Neural cell (in vitro differentiated cells): Measurements from ENCODE around the gene NSMCE1. TPM values are rescaled to one million over a fixed set of nuclear protein-coding genes. Genes with fewer than 3 reads are reported as not detected.

Experiments used
- H2AFZ ChIP-seq: fragments of 200-600, 300-800 bp; sonication (generic), shearing (Covaris generic); 2 replicates; pipeline ENCODE4 v1.6.0; 2014; ENCODE audit warnings: low read depth, mild to moderate bottlenecking, antibody characterized with exemption, low read length, moderate library complexity
- H3F3A ChIP-seq: fragments of 200-600 bp; shearing (Covaris generic); 2 replicates; pipeline ENCODE4 v1.6.1; 2016; ENCODE audit warnings: mild to moderate bottlenecking, moderate library complexity, mixed read lengths, antibody characterized with exemption, low read length; ENCODE audit not compliant: insufficient read depth, poor library complexity, severe bottlenecking
- H3K27ac ChIP-seq: fragments of 200-600, 300-800 bp; sonication (generic), shearing (Covaris generic); 2 replicates; pipeline ENCODE4 v1.5.1; 2014; ENCODE audit warnings: mild to moderate bottlenecking, low read length, moderate library complexity
- H3K27me3 ChIP-seq: fragments of 300-800, 200-600 bp; sonication (generic), shearing (Covaris generic); 2 replicates; pipeline ENCODE4 v1.6.0; 2014; ENCODE audit warnings: mild to moderate bottlenecking, low read depth, low read length, moderate library complexity; ENCODE audit not compliant: insufficient read depth
- H3K36me3 ChIP-seq: fragments of 300-800, 200-600 bp; sonication (generic), shearing (Covaris generic); 2 replicates; pipeline ENCODE4 v1.5.1; 2014; ENCODE audit warnings: mild to moderate bottlenecking, antibody characterized with exemption, low read length, moderate library complexity; ENCODE audit not compliant: insufficient read depth
- H3K4me2 ChIP-seq: fragments of 300-800, 200-600 bp; sonication (generic), shearing (Covaris generic); 2 replicates; pipeline ENCODE4 v1.6.0; 2014; ENCODE audit warnings: mild to moderate bottlenecking, low read length
- H3K4me3 ChIP-seq: fragments of 300-800, 200-600 bp; sonication (generic), shearing (Covaris generic); 2 replicates; pipeline ENCODE4 v1.5.1; 2014; ENCODE audit warnings: mild to moderate bottlenecking, low read length, moderate library complexity
- H3K79me2 ChIP-seq: fragments of 200-600 bp; shearing (Covaris generic); replicated peaks from 2 replicates; pipeline ENCODE4 v1.6.0; 2014; ENCODE audit warnings: mild to moderate bottlenecking, low read length, moderate library complexity; ENCODE audit not compliant: insufficient read depth
- H3K9ac ChIP-seq: fragments of 300-800, 200-600 bp; sonication (generic), shearing (Covaris generic); 2 replicates; pipeline ENCODE4 v1.6.1; 2016; ENCODE audit warnings: mild to moderate bottlenecking, low read length, mixed read lengths
- H3K9me2 ChIP-seq: fragments of 200-600 bp; shearing (Covaris generic); 2 replicates; pipeline ENCODE4 v1.6.1; 2016; ENCODE audit warnings: mild to moderate bottlenecking, low read length, mixed read lengths; ENCODE audit not compliant: insufficient read depth
- H3K9me3 ChIP-seq: fragments of 200-600, 300-800 bp; sonication (generic), shearing (Covaris generic); 2 replicates; pipeline ENCODE4 v1.6.1; 2016; ENCODE audit warnings: mild to moderate bottlenecking, mixed run types, low read length, moderate library complexity, mixed read lengths
- H4K20me1 ChIP-seq: fragments of 200-600 bp; shearing (Covaris generic); 2 replicates; pipeline ENCODE4 v1.6.1; 2016; ENCODE audit warnings: mild to moderate bottlenecking, mixed run types; ENCODE audit not compliant: insufficient read depth
- CTCF ChIP-seq: fragments of 450-650 bp; IDR thresholded peaks from 2 replicates; pipeline ENCODE4 v1.5.1; 2014; ENCODE audit warnings: antibody characterized with exemption, mild to moderate bottlenecking, moderate library complexity; ENCODE audit not compliant: poor library complexity, severe bottlenecking
- EP300 ChIP-seq: fragments of 450-650 bp; conservative IDR thresholded peaks from 2 replicates; pipeline ENCODE4 v1.6.1; 2014; ENCODE audit warnings: antibody characterized with exemption, mild to moderate bottlenecking, moderate library complexity; ENCODE audit not compliant: poor library complexity, severe bottlenecking
- EZH2 ChIP-seq: fragments of 200-600, 300-800 bp; shearing (Covaris generic), sonication (generic); IDR thresholded peaks from 2 replicates; pipeline ENCODE4 v1.6.1; 2014; ENCODE audit warnings: antibody characterized with exemption, low read length, borderline replicate concordance, mild to moderate bottlenecking; ENCODE audit not compliant: insufficient read depth, poor library complexity, severe bottlenecking
- MXI1 ChIP-seq: fragments of 450-650 bp; conservative IDR thresholded peaks from 2 replicates; pipeline ENCODE4 v1.6.1; 2014; ENCODE audit warnings: antibody characterized with exemption, mild to moderate bottlenecking; ENCODE audit not compliant: poor library complexity, severe bottlenecking
- POLR2AphosphoS5 ChIP-seq: IDR thresholded peaks from 2 replicates; pipeline ENCODE4 v1.6.1; 2012
- RAD21 ChIP-seq: fragments of 450-650 bp; conservative IDR thresholded peaks from 2 replicates; pipeline ENCODE4 v1.6.1; 2014; ENCODE audit warnings: antibody characterized with exemption, mild to moderate bottlenecking, moderate library complexity
- REST ChIP-seq: IDR thresholded peaks from 2 replicates; pipeline ENCODE4 v1.6.1; 2012; ENCODE audit warnings: borderline replicate concordance
- SMC3 ChIP-seq: fragments of 450-650 bp; conservative IDR thresholded peaks from 2 replicates; pipeline ENCODE4 v1.6.1; 2014; ENCODE audit warnings: antibody characterized with exemption, mild to moderate bottlenecking, moderate library complexity; ENCODE audit not compliant: poor library complexity
- TAF1 ChIP-seq: IDR thresholded peaks from 2 replicates; pipeline ENCODE4 v1.6.1; 2012; ENCODE audit warnings: low read depth
- polyA plus RNA-seq: library from polyadenylated mRNA; depleted of rRNA; stranded (reverse); fragments of >200 nt; gene quantifications from 2 replicates; pipeline ENCODE4 v1.2.3, GENCODE V29; 2014

NSMCE1 gene
- polyA plus RNA-seq, 1 donor from 2014 or later: 11.5 TPM

DNA sequence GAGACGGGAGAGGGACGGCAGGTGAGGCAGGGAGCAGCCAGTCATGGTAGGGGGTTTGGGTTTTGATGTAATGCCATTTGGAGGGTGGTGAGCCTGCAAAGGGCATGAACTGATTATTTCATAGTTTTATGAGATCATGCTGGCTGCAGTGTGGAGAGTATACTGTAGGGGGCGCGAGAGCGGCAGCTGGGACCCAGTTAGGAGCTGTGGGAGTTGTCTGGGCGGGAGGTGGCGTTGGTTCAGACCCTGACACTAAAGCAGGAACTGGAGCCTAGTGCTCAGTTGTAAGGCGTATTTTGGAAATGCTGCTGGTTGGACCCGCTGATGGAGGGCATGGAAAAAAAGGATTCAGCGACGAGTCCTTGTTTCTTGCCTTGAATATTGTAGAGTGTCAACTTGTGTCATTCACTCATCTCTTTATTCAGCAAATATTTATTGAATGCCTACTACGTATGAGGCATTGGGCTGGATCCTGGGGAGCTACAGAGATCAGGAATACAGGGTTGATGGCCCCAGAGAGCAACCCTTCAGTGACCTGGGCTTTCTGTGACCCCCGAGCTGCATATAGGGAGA is 89.0 kb downstream of the NSMCE1 start:
- H3K4me2 ChIP-seq: no peak overlapping the region
- H3K27me3 ChIP-seq: no peaks in the 10 kb centered on the region
- no peak overlapping the region for H3K9ac ChIP-seq
- no peak overlapping the region for H2AFZ ChIP-seq
- H3K27ac ChIP-seq: no peak overlapping the region
- H4K20me1 ChIP-seq: no peaks in the 10 kb centered on the region
- H3K79me2 ChIP-seq: no peaks in the 10 kb centered on the region
- no peaks in the 10 kb centered on the region for H3F3A ChIP-seq
- H3K4me3 ChIP-seq: no peak overlapping the region
- no peaks in the 10 kb centered on the region for H3K36me3 ChIP-seq
- TF ChIP-seq REST: no peak
- peak; percentile 41 for TF ChIP-seq CTCF
- H3K9me2 ChIP-seq: no peaks in the 10 kb centered on the region
- H3K9me3 ChIP-seq: no peaks in the 10 kb centered on the region

- Histone ChIP-seq H3K9ac (no peak overlapping the region), H3K36me3 (no peaks in the 10 kb centered on the region), H3K79me2 (no peaks in the 10 kb centered on the region), H3F3A (no peaks in the 10 kb centered on the region), H4K20me1 (no peaks in the 10 kb centered on the region), H2AFZ (no peak overlapping the region), H3K4me3 (no peak overlapping the region), H3K27me3 (no peaks in the 10 kb centered on the region), H3K4me2 (no peak overlapping the region), H3K9me3 (no peaks in the 10 kb centered on the region), H3K9me2 (no peaks in the 10 kb centered on the region), H3K27ac (no peak overlapping the region)
- no peak for TF ChIP-seq RAD21
- TF ChIP-seq TAF1: no peak
- TF ChIP-seq SMC3: no peak
- TF ChIP-seq EZH2: no peak
- TF ChIP-seq EP300: no peak
- TF ChIP-seq REST: no peak
- no peak for TF ChIP-seq POLR2AphosphoS5
- TF ChIP-seq MXI1: no peak
- no peak for TF ChIP-seq CTCF
These were observed 91.4 kb downstream of the NSMCE1 start for GRCh38 chr16:27177031-27177774.
